ENCODE measurements around the gene DNMT1.

GRCh38 chr19:10145031-10145430 lies 49.7 kb downstream of the DNMT1 start:
- no peak for TF ChIP-seq CTCF (IDR thresholded peaks at IDR 0.05)
- TF ChIP-seq ZFX (IDR thresholded peaks at IDR 0.05; ENCODE audit: borderline replicate concordance): no peak
